HK-2 (cell line): ENCODE data around the gene HIPK2.
A peak's percentile ranks its signal among the peaks of the same experiment; 100 is the strongest.

Experiments
- DNase-seq: peaks from one replicate; pipeline ENCODE4 v3.0.0-alpha.2; 2018; ENCODE audit not compliant: unreplicated experiment

Gene HIPK2

DNA sequence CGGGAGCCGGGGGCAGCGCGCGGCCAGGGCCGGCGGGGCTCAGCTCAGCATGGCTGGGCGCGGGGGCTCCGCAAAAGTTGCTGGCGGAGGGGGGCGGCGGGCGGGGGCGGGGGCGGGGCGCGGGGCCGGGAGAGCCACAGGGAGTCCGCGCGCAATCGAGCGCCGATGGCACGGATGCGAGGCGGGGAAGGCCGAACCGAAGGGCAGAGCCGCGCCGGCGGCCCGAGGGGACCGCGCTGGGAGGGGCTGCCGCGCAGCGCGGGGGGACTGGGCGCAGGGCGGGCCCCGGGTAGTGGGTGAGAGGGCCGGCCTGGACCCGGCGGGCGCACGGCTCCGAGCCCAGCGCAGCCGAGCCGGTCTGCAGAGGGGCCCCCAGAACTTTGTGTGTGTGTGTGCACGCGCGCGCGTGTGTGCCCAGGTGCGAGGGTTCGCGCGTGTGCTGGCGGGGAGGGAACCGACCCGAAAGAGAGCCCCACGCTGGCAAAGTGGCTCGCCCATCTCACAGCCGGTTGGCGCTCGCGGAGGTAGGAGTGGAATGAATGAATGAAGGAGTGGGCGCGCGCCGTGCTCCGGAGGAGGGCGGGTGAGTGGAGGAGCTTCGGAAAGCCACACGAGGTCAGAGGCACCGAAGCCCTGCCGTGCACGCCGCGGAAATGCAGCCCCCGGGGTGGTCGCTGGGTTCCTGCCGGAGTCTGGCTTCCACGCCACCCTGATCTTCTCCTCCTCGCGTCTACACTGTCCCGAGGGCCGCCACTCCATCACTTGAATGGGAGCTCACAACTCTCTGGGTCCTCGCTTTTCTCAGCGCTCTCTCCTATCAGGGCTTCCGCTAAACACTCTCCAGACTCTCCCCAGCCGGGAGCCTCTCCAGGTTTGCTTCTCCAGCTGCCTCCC lies at the start of gene HIPK2:
Gene HIPK2, minus strand, starts transcription at position 51 of the 894 bp plus-strand sequence. CDS start 375 bp downstream, outside the sequence.
- peak; percentile 80 for DNase-seq

DNA sequence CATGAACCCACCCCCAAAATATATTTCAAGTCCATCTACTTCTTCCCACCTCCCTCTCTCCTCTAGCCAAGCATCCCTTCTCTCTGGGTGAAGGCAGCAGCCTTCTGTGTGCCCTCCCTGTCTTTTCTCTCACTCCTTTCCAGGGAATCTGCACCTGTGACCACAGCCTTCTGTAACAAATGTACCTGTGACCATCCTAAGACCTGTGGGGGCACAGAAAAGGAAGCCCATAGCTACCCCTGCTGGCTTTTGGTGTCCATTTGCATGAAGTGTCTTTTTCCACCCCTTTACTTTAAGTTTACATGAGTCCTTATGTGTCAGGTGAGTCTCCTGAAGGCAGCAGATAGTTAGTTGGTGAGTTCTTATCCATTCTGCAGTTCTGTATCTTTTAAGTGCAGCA lies 49.2 kb upstream of the HIPK2 start:
- no peak for DNase-seq

DNA sequence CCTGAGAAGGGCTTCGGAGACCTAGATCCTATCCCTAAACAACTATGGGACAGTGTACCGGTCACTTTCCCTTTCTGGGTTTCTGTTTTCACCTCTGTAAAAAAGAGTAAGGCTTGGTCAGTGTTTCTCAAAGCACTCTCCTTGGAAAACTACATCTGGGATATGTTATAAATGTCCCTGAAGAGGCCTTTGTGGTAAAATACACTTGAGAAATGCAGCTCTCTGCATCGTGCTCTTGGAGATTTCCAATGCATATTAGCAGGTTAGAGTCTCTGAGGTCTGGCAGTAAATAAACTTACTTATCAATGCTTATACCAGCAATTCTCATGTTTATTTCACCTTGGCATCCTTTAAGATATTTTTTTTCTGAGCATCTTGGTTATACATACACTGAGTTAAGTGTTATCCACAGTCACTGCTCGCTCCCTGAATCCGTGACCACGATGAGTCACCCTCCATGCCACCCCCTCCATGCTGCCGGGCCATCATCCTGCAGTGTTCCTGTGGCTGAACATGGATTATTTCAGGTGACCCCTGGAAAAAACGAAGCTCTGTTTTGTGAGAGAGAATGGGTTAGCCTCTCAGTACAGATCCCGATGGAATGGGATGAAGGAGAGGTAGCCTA lies 48.0 kb upstream of the HIPK2 start:
- peak; percentile 63 for DNase-seq

DNA sequence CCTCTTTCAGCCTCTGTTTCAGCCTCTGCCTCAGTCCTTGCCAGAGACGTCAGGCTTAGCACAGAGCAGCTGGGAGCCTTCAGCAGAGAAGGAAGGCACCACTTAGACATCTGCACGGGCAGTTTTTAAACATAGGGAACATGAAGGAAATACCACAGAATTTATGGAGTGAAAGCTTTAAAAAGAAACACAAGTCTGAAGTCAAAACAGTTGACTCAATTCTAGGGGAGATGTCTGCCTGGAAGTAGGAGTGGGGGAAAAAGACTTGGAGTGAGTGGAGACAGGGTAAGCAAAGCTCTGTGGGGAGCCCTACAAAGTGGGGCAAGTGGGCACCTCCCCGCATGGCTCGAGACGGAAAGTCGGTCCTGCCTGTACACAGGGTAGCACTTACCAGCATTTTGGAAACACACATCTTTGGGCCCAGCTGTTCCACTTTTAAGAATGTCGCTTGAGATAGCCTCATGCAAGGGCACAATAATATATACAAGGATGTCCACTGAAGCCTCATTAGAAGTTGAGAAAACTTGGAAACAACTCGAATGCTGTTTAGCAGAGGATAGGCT lies 46.2 kb upstream of the HIPK2 start:
- DNase-seq, result no peak

DNA sequence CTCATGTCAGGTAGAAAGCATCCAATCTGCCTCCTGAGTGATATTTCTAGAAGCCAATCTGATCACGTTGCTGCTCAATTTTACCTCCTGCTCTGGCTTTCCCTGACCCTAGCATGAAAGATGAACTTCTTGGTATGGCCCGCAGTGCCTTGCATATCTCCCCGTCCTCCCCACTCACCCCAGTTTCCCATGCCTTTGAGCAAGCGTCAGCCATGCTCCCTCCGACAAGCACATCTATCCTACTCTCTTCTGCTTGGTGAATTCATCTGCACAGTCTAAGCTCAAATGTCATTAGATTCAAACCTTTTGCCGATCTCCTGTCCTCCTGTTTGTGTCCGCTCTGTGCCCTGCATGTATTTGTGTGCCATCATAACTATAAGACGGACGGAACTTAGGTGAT lies 45.1 kb upstream of the HIPK2 start:
- no peak for DNase-seq

DNA sequence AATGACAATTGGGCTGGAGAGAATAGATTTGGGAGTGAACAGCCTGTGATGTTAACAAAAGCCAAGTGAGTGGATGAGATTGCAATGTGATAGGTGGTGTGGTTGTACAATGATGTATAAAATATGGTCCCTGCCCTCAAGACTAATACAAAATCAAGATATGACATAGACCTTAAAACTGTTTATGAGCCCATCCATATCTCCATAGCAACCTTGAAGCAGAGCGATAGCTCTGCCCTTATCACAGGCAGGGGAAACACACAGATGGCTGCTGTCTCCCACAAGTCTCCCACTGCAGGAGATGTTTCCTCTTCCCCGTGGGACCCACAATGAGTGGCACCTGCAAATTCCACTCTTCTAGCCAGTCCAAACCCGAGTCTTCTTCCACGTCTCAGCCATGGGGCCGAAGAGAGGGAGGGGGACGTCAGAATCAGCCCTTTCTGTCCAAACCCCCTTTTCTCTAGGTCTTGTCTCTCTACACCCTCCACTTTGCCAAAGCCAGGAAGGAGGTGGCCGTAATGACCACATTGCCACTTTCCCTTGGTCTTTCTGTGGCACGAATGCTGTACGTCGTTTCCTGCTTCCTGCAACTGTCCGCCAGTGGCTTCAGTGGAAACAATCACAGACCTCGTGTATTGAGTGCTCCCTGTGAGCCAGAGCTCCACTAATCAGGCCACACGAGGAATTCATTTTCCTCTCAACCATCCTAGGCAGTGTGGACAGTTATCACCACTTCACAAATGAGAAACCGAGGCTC lies 43.7 kb upstream of the HIPK2 start:
- no peak for DNase-seq

DNA sequence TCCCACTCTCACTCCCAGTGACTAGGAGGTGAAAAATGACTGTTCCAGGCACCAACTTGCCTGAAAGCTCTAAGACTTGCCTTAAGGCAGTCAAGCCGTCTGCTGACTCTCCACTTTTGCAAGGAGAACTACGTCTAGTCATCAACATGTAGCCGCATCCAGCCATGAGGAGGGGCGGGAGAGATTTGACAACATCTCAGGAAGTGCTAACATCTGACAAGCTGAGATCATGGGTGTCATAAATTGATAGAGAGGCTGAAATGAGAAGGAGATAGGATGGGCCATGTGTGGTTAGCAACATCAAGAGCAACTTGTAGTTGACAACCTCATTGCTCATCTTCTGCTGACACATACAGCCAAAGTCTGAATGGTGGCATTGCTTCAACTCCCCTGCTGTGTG lies 42.3 kb upstream of the HIPK2 start:
- DNase-seq, result no peak

DNA sequence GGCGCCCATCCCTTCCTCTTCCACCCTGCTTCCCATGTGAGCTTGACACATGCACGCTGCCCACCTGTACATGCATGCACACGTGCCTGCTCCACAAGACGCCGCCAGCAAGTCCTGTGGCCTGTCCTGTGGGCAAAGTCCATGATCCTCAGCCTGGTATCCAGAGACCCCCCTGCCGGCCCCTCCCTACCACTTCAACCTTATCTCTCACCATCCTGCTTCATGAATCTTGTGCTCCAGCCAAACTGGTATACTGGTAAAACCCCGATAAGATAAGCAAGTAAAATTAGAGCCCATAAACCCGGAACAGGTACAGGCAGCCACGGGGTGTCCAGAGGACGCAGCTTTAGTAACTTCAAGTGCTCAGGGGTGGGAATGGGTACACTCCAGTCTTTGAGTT lies 39.5 kb upstream of the HIPK2 start:
- DNase-seq, result no peak

DNA sequence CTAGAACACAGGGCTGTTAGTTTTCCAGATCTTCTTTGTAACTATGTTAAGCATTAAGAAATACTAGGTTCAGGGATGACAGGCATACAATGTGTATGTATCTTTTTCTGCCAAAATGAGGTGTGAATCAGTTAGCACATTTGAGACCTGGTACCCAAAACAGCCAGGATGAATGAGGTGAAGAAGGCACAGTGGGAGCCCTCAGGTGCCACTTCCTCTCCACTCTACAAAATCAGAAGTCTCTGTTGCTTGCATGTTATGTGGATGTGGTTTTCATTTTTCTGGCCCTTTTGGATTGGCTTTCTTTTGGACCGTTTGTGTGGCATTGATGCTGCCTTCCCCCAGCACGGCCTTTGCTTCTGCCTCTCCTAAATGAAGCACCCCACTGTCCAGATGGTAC lies 35.9 kb upstream of the HIPK2 start:
- DNase-seq, result no peak

DNA sequence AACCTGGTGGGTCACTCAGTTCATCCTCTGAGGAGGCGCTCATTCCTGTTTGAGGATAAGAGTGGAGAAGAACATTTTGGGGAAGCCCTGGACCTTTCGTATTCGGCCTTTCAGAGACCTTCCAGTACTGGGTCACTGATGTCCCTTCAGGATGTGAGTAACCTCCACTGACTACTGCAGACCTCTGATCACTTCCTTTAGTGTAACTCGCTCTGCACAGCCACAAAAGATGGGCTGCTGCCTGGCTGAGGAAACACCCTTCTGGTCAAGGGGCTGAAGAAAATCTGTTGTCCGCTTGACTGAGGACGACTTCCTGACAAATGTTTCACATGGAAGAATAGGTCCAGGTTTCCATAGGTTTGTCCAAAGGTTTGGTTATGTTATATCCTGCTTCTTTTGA lies 35.4 kb upstream of the HIPK2 start:
- DNase-seq, result no peak

DNA sequence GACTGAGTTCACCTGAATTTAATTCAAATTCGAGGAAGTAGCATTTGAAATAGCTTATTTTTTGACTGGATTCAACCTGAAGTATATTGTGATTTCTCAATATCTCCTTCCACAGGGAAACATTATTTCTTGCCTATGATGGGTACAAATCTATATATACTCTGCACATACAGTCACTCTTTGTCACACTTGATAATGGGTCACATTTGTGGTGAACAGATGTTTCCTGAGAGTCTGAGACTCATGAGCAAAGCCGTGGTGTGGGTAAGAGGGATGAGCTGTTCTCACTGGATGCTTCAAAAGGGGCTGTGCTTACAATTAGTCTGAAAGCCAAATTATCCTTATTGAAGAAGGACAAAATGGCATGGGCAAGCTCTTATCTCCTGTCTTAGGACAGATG lies 33.3 kb upstream of the HIPK2 start:
- DNase-seq, result no peak

DNA sequence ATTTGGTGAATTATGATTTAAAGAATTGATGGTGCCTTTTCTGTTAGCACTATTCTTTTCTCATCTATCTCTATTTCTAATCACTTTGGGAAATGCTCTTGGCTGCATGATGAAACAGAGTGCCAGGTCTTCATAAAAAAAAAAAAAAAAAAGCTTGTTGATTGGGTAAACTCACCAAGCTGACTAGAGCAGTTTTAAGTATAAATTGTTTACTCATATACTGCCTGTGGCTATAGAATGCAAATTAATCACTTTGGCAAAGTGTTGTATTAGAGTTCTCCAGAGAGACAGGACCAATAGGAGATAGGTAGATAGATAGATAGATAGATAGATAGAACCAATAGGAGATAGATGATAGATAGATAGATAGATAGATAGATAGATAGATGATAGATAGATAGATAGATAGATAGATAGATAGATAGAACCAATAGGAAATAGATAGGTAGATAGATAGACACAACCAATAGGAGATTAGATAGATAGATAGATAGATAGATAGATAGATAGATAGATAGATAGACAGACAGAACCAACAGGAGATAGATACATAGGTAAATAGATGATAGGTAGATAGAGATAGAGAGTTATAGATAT lies 31.1 kb upstream of the HIPK2 start:
- no peak for DNase-seq

DNA sequence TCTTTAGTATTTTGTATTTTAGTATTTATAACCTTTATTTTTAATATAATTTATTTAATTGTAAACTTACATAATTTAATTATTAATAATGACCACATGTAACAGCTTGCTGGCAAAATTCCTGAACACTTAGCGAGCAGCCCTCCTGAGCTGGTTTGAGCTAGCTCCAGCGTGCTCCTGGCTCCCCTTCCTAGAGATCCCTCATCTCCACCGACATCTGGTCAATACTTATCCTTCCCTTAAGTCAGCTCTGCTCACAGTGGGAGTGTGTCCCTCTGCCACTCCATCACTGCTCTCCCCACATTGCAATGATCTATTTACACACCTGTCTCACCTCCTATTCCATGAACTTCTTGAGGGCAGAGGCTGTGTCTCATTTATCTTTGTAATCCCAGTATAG lies 30.6 kb upstream of the HIPK2 start:
- DNase-seq, result no peak

DNA sequence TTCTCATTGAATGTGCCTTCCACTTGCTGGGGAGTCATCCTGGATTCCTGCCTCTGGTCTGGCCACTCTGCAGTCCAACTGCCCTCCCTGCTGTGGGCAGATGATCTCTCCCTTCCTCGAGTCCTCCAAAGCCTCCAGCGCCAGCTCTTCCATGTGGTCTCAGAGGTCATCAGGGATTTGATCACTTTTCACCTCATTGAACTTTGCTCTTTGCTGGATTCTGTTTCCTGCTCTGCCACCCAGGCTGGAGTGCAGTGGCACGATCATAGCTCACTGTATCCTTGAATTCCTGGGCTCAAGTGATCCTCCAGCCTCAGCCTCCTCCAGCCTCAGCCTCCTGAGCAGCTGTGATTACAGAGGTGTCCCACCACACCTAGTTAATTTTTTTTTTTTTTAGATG lies 29.2 kb upstream of the HIPK2 start:
- DNase-seq, result no peak

DNA sequence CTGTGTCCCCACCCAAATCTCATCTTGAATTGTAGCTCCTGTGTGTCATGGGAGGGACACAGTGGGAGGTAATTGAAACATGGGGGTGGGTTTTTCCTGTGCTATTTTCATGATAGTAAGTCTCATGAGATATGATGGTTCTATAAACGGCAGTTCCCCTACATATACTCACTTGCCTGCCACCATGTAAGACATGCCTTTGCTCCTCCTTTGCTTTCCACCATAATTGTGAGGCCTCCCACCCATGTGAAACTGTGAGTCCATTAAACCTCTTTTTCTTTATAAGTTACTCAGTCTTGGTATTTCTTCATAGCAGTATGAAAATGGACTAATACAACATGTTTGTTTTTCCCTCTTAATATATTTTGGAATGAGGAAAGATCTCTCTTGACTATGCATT lies 26.8 kb upstream of the HIPK2 start:
- no peak for DNase-seq

DNA sequence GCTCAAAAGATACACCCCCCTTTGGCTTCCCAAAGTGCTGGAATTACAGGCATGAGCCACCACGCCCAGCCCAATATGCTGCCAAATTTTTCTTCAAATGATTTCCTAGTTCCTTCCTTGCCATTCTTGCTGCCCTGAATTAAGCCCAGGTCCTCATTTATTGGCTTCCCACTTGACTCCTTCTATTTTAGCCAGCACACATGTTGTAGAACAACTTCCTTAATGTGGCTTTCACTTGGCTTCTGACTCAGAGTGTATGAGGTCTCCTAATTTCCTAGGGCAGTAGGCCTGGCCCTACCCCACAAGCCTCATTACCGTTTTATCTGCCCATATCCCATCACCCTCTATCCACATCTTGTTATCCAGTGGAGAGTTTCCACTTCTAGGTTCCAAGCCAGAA lies 21.8 kb upstream of the HIPK2 start:
- no peak for DNase-seq

DNA sequence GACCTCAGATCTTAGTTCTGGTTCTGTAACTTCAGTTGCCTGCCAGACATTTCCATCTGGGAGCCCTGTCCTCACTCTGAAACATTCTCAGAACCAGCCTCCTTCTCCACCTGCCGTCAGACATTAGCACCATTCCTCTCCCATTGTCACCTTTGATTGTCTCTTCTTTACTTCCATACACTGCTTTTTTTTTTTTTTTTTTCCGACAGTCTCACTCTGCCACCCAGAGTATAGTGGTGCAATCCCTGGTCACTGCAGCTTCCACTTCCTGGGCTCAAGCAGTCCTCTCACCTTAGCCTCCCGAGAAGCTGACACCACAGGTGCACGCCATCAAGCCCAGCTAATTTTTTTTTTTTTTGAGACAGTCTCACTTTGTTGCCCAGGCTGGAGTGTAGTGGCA lies 21.1 kb upstream of the HIPK2 start:
- DNase-seq, result no peak

DNA sequence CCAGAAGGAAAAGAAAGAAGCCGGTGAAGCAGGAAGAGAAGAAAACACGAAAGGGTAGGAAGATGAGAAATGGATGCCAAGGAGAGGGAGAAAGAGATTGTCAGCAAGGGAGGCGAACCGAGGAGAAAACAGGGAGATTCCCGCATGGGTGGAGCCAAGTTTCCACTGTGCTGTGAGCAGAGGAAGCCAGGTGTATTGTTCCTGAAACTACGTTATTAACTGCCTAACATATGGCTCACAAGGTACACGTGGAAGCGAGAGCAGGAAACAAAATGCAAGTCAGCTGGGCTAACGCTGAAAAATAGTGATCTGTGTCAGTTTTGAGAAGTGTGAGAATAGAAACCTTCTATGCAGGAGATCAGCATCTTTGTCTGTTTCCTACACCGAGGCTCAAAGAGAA lies 20.4 kb upstream of the HIPK2 start:
- DNase-seq, result no peak

DNA sequence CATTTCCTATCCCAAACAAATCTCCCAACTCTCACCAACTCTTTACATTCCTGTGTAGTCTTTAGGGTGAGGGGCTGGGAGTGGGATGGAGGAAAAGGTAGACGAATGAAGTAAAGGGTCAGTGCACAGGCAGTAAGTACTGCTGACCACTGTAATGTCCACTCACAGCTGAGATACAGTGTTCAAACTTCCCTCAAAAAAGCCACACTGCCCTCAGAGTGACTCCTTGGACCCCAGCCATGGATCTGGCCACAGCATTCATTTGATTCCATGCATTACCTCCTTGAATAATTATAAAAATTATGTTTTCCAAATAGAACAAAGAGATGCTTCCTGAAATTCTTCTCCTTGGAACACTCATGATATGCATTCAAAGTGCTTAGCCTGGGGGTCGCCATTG lies 19.8 kb upstream of the HIPK2 start:
- no peak for DNase-seq

DNA sequence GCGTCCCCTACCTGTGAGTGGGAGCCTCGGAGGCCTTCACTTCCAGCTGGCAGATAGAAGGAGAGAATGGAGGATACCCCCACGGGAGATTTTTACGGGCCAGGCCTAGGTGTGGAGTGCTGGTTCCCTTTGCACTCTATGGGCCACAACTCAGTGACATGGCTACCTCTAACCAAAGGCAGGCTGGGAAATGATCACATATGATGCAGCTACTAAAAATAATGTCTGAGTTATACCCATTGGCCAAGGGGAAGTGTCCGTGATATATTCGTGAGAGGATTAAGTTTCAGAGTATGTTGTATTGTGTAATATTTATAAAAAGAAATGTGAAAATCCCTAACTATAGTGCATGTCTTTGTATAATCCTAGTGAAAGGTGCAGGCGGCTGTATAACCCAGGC lies 13.5 kb upstream of the HIPK2 start:
- no peak for DNase-seq

DNA sequence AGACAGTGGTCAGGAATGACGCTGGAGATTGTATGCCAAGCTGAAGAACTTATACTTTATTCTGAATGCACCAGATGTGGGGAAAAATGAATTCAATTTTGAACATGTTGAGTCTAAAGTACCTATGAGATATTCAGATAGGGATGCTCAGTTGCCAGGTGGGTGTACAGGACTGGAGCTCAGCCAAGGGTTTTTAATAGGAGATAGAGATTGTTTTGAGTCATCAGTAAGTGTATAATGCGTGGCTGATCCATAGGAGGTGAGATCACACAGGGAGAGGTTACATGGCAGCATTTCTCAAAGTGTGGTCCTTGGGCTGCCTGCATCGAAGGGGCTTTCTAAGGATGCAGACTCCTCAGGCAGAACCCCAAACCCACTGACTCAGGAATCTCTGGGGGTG lies 6.8 kb upstream of the HIPK2 start:
- DNase-seq, result no peak
